Limb (tissue), 2 donors: ENCODE data around the gene AQP3.
"Not testable (repeated sequence)": the region's sequence is repeated elsewhere in the genome, so short reads cannot be mapped to it uniquely, and the experiment has no call there.

Source experiments
- DNase-seq, 2 donors: peaks; one replicate each; pipeline ENCODE4 v3.0.0-alpha.2; 2016; ENCODE audit errors: extremely low spot score in 2 of 2

The AQP3 gene

DNA sequence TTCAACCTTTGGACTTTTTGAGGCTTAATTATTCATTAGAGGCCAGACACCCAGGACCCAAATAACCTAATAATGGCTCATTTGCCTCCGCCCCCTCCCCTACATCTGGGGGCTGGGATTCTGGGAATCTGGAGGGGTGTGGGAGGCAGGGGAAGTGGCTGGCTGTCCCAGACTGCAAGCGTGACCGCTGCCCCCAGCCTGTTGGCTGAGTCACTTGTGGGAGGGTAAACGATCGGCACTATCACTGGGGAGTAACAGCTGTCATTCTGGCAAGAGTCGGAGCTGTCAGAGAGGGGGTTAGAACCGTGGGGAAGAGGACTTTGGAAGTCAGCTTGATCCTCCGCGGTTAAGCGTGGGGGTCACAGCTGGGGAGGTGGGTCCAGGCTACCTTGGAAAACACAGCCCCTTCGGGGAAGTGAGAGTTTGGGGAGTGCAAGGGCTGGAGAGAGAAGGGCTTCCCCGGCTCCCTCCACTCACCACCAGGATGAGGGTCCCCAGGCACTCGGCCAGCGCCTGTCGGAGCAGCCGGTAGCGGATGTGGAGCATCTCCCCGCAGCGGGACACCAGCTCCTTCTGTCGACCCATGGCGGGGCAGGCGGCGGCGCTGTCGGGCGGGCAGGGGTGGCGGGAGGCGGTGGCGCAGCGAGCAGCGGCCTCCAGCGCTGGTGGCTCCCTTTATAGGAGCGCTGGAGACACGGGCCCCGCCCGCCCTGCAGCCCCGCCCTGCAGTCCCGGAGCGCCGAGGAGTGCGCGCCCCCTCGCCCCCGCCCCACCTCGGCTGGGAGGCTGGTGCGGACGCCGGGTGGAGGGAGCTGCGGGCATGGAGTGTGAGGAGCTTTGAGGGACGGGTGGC, at the start of gene AQP3:
Gene AQP3, minus strand, starts transcription at position 648 of the 853 bp plus-strand sequence. Its CDS starts 63 bp downstream, at position 585.
- DNase-seq = peak; percentile 47 to 77

GRCh38 chr9:33493819-33494218, 46.4 kb upstream of the AQP3 start:
- not testable (repeated sequence) for DNase-seq

GRCh38 chr9:33489066-33489465, 41.7 kb upstream of the AQP3 start:
- no peak for DNase-seq

DNA sequence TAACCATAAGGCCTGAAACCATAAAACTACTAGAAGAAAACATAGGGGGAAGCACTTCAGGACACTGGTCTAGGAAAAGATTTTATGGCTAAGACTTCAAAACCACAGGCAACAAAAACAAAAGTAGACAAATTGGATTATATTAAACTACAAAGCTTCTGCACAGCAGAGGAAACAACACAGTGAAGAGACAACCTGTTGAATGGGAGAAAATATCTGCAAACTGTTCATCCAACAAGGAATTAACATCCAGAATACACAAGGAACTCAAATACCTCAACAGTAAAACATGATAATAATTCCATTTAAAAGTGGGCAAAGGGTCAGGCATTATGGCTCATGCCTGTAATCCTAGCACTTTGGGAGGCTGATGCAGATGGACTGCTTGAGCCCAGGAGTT, 37.9 kb upstream of the AQP3 start:
- DNase-seq = not testable (repeated sequence)

- DNase-seq = no peak
Observed at GRCh38 chr9:33480976-33481375, 33.6 kb upstream of the AQP3 start.

DNA sequence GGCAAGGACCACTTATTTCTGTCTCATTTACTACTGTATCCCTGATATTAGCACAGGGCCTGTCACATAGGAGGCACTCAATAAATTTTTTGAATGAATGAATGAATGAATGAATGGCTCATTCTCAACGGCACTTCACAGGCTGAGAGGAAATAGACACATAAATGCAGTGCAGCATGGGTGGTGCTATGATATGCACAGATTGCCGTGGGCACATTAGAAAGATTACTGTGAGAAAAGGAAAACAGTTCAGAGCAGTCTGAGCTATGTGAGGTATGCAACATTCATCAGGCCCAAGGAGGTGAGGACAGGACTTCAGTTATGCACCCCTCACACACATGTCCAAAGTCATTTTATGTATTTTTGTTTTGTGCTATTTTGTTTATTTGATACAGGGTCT, 32.7 kb upstream of the AQP3 start:
- no peak for DNase-seq

GRCh38 chr9:33476503-33476902, 29.1 kb upstream of the AQP3 start:
- DNase-seq = no peak

DNA sequence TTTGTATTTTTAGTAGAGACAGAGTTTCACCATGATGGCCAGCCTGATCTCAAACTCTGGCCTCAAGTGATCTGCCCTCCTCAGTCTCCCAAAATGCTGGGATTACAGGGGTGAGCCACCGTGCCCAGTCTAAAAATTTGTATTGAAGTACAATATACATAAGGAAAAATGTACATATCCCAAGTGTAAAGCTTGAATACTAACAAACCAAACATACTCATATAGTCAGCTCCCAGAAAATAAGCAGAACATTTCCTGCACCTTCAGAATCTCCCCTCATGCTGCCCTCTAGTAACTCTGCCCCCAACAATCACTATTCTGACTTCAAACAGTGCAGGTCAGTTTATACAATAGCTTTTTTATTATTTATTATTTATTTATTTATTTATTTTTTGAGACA, 28.0 kb upstream of the AQP3 start:
- DNase-seq = no peak

GRCh38 chr9:33473643-33474352, 26.4 kb upstream of the AQP3 start, which contains the start of gene NOL6:
Gene NOL6, minus strand, starts transcription at chr9:33473924. Its CDS starts 82 bp downstream, at chr9:33473842.
- DNase-seq = peak; percentile 98 to 99

GRCh38 chr9:33472881-33473615, 25.7 kb upstream of the AQP3 start:
- no peak for DNase-seq

DNA sequence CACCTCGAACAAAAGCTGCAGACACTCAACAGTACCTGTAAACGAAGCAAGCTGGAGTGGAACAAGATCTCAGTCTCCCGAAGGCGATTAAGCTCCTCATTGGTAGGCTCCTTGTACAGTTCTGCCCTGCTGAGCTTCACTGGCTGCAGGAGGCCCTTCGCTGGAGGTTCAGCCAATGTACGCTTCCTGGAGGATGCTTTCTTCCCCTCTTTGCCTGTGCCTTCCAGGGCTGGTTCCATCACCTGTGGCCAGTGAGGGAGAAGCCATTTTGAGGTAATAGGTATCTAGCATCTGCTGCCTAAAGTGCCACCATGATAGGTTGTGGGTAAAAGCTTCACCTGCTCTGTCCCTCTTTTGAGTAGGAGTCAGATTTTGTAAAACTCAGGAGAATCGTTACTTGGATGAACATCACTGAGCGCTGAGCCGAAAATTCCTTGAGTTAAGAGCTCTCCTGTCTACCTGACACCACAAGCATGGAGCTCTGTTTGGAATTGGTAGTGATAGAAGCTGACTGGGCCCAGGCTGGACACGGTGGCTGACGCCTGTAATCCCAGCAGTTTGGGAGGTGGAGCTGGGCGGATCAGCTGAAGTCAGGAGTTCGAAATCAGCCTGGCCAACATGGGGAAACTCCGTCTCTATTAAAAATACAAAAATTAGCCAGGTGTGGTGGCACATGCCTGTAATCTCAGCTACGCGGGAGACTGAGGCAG, 24.9 kb upstream of the AQP3 start:
- no peak for DNase-seq

GRCh38 chr9:33471361-33471760, 24.0 kb upstream of the AQP3 start:
- no peak for DNase-seq

DNA sequence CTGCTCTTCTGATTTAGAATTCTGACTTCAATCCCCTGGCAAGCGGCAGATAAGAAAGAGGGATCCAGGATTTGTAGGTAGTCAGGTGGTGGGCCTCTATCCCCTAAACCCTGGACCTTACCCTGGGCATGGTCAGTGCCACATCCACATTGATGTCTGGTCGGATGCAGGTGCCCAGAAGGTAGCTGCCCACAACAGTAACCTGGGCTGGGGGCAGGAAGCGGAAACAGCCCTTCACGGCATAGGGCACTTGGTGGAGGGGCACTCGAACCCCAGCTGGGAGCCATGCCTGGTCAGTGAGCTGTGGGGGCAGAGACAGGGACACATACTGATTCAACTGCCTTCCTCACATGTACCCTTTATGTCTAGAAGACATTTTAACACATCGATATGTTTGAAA, 22.5 kb upstream of the AQP3 start:
- no peak for DNase-seq

GRCh38 chr9:33468797-33469621, 21.6 kb upstream of the AQP3 start:
- no peak for DNase-seq

DNA sequence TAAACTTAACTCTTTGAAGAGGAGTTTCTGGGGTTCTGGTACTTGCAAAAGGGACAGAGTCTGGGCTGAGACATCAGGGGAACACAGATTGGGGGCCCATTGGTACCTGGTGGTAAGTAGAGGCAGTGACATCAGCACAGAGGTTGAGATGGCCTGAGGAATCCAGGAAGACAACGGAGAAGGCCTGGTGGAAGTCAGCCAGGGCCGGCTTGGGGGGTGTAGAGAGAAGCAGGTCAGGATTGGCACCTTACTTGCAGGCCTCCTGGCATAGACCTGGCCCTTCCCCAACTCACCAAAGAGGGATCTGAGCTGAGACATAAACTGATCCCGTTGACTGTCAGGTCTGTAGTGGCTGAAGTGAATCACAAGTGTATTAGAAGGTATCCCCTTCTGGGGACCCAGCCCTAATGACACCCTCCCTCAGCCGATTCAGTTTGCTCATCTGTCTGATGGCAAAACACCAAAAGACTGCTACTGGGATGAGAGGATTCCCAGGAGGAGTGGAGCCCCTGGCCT, 20.9 kb upstream of the AQP3 start:
- DNase-seq = no peak

- DNase-seq = no peak
Observed at GRCh38 chr9:33467526-33467925, 20.1 kb upstream of the AQP3 start.

DNA sequence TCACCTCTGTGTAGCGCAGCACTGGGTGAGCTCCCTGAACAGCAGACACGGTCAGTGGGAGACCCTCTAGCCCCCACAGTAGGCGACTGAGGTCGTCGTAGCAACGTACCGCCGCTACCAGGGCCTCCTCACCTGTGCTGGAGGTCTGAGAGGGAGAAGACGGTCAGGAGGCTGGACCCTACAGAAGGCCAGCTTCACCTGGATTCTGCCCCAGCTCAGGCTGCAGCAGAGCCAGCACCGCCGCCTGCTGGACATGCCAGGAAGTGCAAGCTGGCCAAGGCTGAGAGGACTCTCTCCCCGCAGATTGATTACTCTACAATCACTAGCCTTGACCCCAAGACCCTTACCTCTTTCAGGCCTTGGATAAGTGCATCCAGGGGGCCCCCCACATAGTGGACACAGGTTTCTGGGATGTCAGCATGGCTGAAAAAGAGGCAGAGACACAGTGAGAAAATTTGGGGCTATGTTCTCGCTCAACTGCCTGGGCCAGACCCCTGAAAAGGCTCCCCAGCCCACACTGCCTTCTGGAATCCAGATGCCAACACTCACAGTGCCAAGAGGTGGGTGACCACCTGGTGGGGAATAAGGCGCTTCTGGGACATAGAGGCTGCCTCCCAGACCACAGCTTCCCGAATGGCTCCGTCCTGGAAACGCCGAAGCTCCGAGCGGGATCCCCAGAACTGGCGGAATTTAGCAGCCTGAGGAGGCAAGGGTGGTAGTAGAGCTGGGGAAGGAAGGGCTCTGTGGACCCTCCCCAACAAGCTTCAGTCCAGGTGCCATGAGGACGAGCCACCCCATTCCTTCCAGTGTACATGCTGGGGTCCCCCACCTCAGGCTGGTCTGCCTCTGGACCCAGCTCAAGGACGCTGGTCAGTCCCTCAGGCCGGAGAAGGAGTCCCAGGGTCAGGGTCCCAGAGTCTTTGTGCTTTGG, 19.4 kb upstream of the AQP3 start:
- DNase-seq = peak; percentile 28 to 66

DNA sequence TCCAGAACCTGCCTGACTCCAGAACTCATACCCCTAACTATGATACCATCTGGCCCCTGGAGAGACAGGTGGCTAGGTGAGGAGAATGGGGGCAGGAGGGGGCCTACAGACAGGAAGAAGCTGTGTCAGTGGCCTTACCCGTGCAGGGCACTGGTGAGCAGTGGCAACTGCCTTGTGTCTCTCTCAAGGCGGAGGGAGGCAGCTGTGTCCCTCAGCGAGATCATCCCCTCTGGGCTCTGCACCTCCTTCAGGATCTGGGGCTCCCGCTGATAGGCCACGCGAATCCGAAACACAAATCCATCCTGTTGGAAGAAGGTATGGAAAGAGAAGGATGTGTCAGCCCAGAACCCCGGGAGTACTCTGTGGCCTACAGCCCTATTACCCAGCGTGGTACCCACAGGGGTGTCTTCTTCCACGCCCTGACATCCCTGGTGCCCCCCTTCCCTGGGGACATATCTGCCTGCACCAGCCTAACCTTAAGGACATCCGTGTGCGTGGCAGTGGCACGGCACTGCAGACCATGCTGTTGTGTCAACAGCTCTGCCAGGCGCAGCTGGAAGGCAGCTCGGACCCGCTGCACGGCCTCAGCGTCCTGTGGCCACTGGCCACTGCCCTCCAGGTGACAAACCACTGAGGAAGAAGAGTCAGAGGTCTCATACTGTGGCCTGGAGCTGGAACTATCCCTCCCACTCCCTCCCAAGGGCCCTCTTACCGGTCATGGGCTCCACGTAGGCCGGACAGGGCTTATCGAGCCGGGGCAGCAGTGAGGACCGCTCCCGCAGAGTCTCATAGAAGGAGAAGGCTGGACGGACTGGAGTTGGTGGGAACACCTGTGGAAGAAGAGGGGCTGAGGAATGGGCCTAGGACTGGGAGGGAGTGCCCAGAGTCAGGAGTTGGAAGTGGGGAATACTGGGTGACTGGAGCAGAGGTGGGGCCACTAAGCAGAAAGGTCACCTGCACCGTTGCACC, 18.5 kb upstream of the AQP3 start:
- no peak for DNase-seq
